ENCODE measurements around the gene ZNF85. TPM values are rescaled to one million over a fixed set of nuclear protein-coding genes. Genes with fewer than 3 reads are reported as not detected.
A peak's percentile ranks its signal among the peaks of the same experiment; 100 is the strongest.
"Not testable (repeated sequence)": the region's sequence is repeated elsewhere in the genome, so short reads cannot be mapped to it uniquely, and the experiment has no call there.

The ZNF85 gene
- total RNA-seq, 4 donors from 2014 or later = 2.1 to 4.1 (median 2.5) TPM

DNA sequence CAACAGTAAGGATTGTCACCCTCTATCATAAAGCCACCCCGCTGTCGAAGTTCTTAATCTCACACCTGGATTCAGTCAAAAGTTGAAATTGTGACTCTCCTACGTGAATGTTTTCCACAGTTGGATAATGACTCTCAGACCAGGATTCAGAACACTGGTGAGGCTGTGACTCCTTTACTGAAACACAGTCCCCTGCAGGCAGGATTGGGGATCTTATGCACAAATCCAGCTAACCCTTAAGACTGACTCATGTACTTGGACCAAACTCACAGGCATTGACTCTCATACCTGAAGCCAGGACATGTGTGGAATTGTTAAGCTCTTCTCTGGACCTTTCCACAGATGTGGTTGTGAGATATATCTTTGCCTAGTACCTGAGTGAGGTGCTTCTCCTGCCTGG lies 46.8 kb downstream of the ZNF85 start:
- TF ChIP-seq POLR2A (IDR thresholded peaks at IDR 0.05; ENCODE audit: low read depth) = no peak
- TF ChIP-seq, protein P1, sequence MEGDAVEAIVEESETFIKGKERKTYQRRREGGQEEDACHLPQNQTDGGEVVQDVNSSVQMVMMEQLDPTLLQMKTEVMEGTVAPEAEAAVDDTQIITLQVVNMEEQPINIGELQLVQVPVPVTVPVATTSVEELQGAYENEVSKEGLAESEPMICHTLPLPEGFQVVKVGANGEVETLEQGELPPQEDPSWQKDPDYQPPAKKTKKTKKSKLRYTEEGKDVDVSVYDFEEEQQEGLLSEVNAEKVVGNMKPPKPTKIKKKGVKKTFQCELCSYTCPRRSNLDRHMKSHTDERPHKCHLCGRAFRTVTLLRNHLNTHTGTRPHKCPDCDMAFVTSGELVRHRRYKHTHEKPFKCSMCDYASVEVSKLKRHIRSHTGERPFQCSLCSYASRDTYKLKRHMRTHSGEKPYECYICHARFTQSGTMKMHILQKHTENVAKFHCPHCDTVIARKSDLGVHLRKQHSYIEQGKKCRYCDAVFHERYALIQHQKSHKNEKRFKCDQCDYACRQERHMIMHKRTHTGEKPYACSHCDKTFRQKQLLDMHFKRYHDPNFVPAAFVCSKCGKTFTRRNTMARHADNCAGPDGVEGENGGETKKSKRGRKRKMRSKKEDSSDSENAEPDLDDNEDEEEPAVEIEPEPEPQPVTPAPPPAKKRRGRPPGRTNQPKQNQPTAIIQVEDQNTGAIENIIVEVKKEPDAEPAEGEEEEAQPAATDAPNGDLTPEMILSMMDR (IDR thresholded peaks at IDR 0.05) = no peak
- TF ChIP-seq POLR2AphosphoS5 (IDR thresholded peaks at IDR 0.05) = no peak
- no peak for TF ChIP-seq EP300 (IDR thresholded peaks at IDR 0.05)
- H3K9me3 ChIP-seq = no peaks in the 10 kb centered on the region
- H3K27ac ChIP-seq (replicated peaks in 1 of 4) = no peak overlapping the region
- WGBS = 94% methylated on average over 2 of the region's 3 CpGs
- no peaks in the 10 kb centered on the region for H3K4me1 ChIP-seq
- intact Hi-C loops (cut with DNase I) = no loop called here
- no peaks in the 10 kb centered on the region for H3K36me3 ChIP-seq
- H3K27me3 ChIP-seq = no peaks in the 10 kb centered on the region
- DNase-seq (ENCODE audit: extremely low spot score) = no peak
- no peak overlapping the region for H3K4me3 ChIP-seq

DNA sequence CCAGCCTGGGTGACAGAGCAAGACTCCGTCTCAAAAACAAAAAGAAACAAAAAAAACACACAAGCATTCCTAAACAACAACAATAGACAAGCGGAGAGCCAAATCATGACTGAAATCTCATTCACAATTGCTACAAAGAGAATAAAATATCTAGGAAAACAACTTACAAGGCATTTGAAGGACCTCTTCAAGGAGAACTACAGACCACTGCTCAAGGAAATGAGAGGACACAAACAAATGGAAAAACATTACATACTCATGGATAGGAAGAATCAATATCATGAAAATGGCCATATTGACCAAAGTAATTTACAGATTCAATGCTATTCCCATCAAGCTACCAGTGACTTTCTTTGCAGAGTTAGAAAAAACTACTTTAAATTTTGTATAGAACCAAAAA lies 69.7 kb downstream of the ZNF85 start:
- H3K9me3 ChIP-seq; H3K27me3 ChIP-seq; H3K27ac ChIP-seq (replicated peaks in 1 of 4); H3K4me1 ChIP-seq; H3K36me3 ChIP-seq; intact Hi-C loops (cut with DNase I); H3K4me3 ChIP-seq; DNase-seq (ENCODE audit: extremely low spot score): not testable (repeated sequence)
- 89% methylated on average over 2 of the region's 2 CpGs for WGBS

DNA sequence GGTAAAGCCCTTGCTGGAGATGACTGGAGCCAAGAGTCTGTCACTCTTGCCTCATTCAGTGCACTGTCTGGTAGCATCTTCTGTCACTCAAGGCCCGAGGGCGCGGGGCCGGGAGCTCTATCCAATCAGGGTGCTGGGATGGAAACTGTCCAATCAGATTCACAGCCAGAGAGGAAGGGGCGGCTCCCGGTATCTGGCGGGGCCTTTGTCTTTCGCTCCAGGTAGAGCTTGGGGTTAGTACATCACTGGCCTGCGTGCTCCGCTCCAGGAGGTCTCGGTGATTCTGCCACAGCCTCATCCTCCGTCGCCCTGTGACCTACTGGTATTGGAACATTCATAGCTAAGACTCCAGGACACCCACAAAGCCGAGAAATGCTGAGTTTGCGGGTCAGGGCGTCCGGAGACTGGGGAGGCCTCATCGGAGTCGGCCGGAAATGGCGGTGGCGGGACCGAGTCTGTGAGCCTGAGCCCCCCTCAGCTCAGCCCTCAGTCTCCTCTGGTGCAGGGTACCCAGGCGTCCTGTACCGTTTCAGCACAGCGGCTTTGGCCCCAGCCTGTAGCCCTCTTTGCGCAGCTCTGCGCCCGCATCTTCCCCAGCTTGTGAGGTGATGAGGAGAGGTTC lies 76.8 kb downstream of the ZNF85 start:
- peak; percentile 94 for DNase-seq (ENCODE audit: extremely low spot score)
- Histone ChIP-seq H3K9me3 (no peaks in the 10 kb centered on the region), H3K36me3 (no peaks in the 10 kb centered on the region), H3K4me1 (peaks cover 0 to 14% (median 9%) of the 10 kb centered on the region in 4 donors), H3K27ac (replicated peaks in 1 of 4) (no peak overlapping the region), H3K27me3 (no peaks in the 10 kb centered on the region), H3K4me3 (peak overlapping the region; percentile 50 to 59 (median 54))
- WGBS = 0% methylated on average over 7 of the region's 29 CpGs
- TF ChIP-seq POLR2AphosphoS5 (IDR thresholded peaks at IDR 0.05) (peak in 1 of 2 donors; percentile 69), EP300 (IDR thresholded peaks at IDR 0.05) (no peak)
- TF ChIP-seq, protein P1 (IDR thresholded peaks at IDR 0.05) = no peak
- intact Hi-C loops (cut with DNase I) = no loop called here

Other genes starting within 250 kb of the ZNF85 start
- 1 to 10 TPM; 1.3 to 3.7 (median 2.1) TPM for gene ZNF66, start 146.9 kb upstream of the ZNF85 start, total RNA-seq
- gene ZNF430, start 97.4 kb downstream of the ZNF85 start, total RNA-seq = 10 to 100 TPM in 1 of 4 donors, 1 to 10 TPM in 3; 4.5 to 11.2 (median 6.3) TPM
- 1 to 10 TPM; 1.7 to 2.5 (median 2.2) TPM for gene ZNF714, start 159.0 kb downstream of the ZNF85 start, total RNA-seq
- 1 to 10 TPM; 4.1 to 9.1 (median 4.8) TPM for gene ZNF431, start 218.8 kb downstream of the ZNF85 start, total RNA-seq